GM13977 (cell line): Measurements from ENCODE around the gene GCNT1.
"Not testable (repeated sequence)": the region's sequence is repeated elsewhere in the genome, so short reads cannot be mapped to it uniquely, and the experiment has no call there.

Experiments
- DNase-seq: peaks from one replicate; pipeline ENCODE4 v3.0.0; 2012; ENCODE audit warnings: low spot score
- CTCF ChIP-seq: IDR thresholded peaks from 2 replicates; pipeline ENCODE4 v1.5.1; 2012; ENCODE audit warnings: mild to moderate bottlenecking, control low read depth; ENCODE audit not compliant: insufficient read depth; ENCODE audit errors: extremely low read depth, missing control alignments
- in situ Hi-C: fragments of 300-500 bp; cut with MboI; formaldehyde crosslinking; loops from one replicate; pipeline ENCODE4 v1.12.0; 2022; ENCODE audit warnings: low sequenced_read_pairs, low pct_unique_long_range_greater_than_20kb, mixed read lengths, inconsistent platforms; ENCODE audit not compliant: unreplicated experiment

GCNT1 gene

GRCh38 chr9:76531231-76531780 is 72.3 kb downstream of the GCNT1 start:
- no peak for DNase-seq
- TF ChIP-seq CTCF = no peak
- in situ Hi-C loops = no loop called here

- DNase-seq, in situ Hi-C loops: not testable (repeated sequence)
These were observed 73.9 kb downstream of the GCNT1 start for GRCh38 chr9:76532877-76533276.

DNA sequence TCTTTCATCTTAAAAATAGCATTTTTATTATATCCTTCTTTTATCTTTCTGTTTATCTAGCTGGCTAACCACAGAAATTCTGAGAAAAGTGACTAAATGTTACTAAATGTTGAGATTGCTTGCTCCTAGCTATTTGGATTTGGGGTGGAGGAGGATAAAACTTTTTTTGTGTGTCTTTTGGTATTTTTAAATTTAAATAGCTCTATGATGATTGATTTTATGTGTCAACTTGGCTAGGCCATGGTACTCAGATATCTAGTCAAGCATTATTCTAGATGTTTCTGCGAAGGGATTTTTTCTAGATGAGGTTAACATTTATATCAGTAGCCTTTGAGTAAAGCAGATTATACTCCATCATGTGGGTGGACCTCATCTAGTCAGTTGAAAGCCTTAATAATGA is 75.0 kb downstream of the GCNT1 start:
- no peak for TF ChIP-seq CTCF
- in situ Hi-C loops = no loop called here

GRCh38 chr9:76537150-76537646 is 78.2 kb downstream of the GCNT1 start:
- DNase-seq = no peak
- in situ Hi-C loops = no loop called here
- no peak for TF ChIP-seq CTCF

More for the DNA sequence above, 75.0 kb downstream of the GCNT1 start:
- no peak for DNase-seq

- TF ChIP-seq CTCF = no peak
- no peak for DNase-seq
- in situ Hi-C loops = no loop called here
These were observed 80.2 kb downstream of the GCNT1 start for GRCh38 chr9:76539180-76539579.

- no peak for DNase-seq
- TF ChIP-seq CTCF = no peak
These were observed 83.4 kb downstream of the GCNT1 start for GRCh38 chr9:76542360-76542759.

DNA sequence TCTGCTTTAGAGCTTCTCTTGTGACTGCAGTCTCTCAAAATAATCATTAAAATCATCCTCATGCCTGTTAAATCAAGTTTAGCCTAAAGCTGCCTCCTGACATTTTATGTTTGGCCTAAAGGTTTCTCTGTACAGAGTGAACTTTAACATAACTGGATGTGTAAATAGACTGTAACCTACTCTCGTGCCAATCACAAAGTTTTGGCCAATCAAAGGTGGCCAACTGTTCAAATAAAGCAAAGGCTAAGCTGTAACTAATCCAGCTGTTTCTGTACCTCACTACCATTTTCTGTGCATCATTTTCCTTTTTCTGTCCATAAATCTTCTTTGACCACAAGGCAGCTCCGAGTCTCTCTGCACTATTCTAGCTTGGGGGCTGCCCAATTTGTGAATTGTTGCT is 86.2 kb downstream of the GCNT1 start:
- TF ChIP-seq CTCF = no peak
- in situ Hi-C loops = no loop called here
- no peak for DNase-seq

More at GRCh38 chr9:76542360-76542759, 83.4 kb downstream of the GCNT1 start:
- in situ Hi-C loops = no loop called here
